Measurements from ENCODE around the gene RADIL.

Gene RADIL

GRCh38 chr7:4851459-4852422 lies 31.8 kb downstream of the RADIL start:
- DNase-seq (ENCODE audit: low read depth): no peak
- no peak for TF ChIP-seq CTCF (IDR thresholded peaks at IDR 0.05; ENCODE audit: low read depth, low read length, missing control alignments)
- H3K4me3 ChIP-seq (ENCODE audit: low read depth, low read length): no peak overlapping the region

GRCh38 chr7:4850262-4850795 lies 33.2 kb downstream of the RADIL start:
- no peak overlapping the region for H3K4me3 ChIP-seq (ENCODE audit: low read depth, low read length)
- TF ChIP-seq CTCF (IDR thresholded peaks at IDR 0.05; ENCODE audit: low read depth, low read length, missing control alignments): no peak
- DNase-seq (ENCODE audit: low read depth): no peak

GRCh38 chr7:4849390-4849789 lies 34.1 kb downstream of the RADIL start:
- TF ChIP-seq CTCF (IDR thresholded peaks at IDR 0.05; ENCODE audit: low read depth, low read length, missing control alignments): peak; percentile 40
- no peak overlapping the region for H3K4me3 ChIP-seq (ENCODE audit: low read depth, low read length)
- DNase-seq (ENCODE audit: low read depth): no peak

- no peak for DNase-seq (ENCODE audit: low read depth)
- no peak overlapping the region for H3K4me3 ChIP-seq (ENCODE audit: low read depth, low read length)
- TF ChIP-seq CTCF (IDR thresholded peaks at IDR 0.05; ENCODE audit: low read depth, low read length, missing control alignments): no peak
Observed at GRCh38 chr7:4845740-4846142, 37.8 kb downstream of the RADIL start.

- DNase-seq (ENCODE audit: low read depth): no peak
- no peak overlapping the region for H3K4me3 ChIP-seq (ENCODE audit: low read depth, low read length)
Observed at GRCh38 chr7:4842319-4843064, 41.0 kb downstream of the RADIL start.

GRCh38 chr7:4841836-4842235 lies 41.7 kb downstream of the RADIL start:
- TF ChIP-seq CTCF (IDR thresholded peaks at IDR 0.05; ENCODE audit: low read depth, low read length, missing control alignments): no peak
- no peak for DNase-seq (ENCODE audit: low read depth)
- H3K4me3 ChIP-seq (ENCODE audit: low read depth, low read length): no peak overlapping the region

More at GRCh38 chr7:4842319-4843064, 41.0 kb downstream of the RADIL start:
- no peak for TF ChIP-seq CTCF (IDR thresholded peaks at IDR 0.05; ENCODE audit: low read depth, low read length, missing control alignments)

Data from GM12864 (cell line).